B cell (primary cell): ENCODE measurements around the gene HNRNPK. TPM values are rescaled to one million over a fixed set of nuclear protein-coding genes. Genes with fewer than 3 reads are reported as not detected.

Source experiments
- ATAC-seq: fragments of 200-7000 bp; cut with Tn5 transposase; one replicate; pipeline ENCODE4 v1.10.0; 2021; ENCODE audit warnings: low read depth, mild to moderate bottlenecking, moderate number of reproducible peaks, moderate library complexity
- CTCF ChIA-PET: fragments of 350-600 bp; sonication (Branson Sonifier 250); formaldehyde crosslinking; loops from one replicate; lab custom pipeline; 2021; ENCODE audit warnings: antibody characterized with exemption, inconsistent platforms; lab: Charles Lee
- POLR2A ChIA-PET: fragments of 350-600 bp; sonication (Branson Sonifier 250); formaldehyde crosslinking; loops from one replicate; lab custom pipeline; 2021; ENCODE audit warnings: antibody characterized with exemption; lab: Charles Lee
- DNase-seq: peaks from one replicate; pipeline ENCODE4 v3.0.0; 2013
- H2AFZ ChIP-seq: 2 replicates; pipeline ENCODE4 v1.6.1; 2012; ENCODE audit warnings: mild to moderate bottlenecking, low read depth, low read length; ENCODE audit not compliant: insufficient read depth, poor library complexity, severe bottlenecking
- H3K27ac ChIP-seq, 2 donors: 1 replicate in 1 of 2; 2 replicates in 1 of 2; pipeline ENCODE4 v1.5.1; 2012 to 2013; ENCODE audit warnings: low read length in 2 of 2, mild to moderate bottlenecking in 2 of 2, moderate library complexity in 1 of 2
- H3K27me3 ChIP-seq, 4 experiments: fragments of 200-600 bp in 1 of 4; sonication (generic) in 1 of 4; replicated peaks in 1 of 4; 1 replicate in 2 of 4; 2 replicates in 2 of 4; pipeline versions ENCODE4 v1.6.1 to v1.7.0; 2013 to 2016; ENCODE audit warnings: low read length in 3 of 4, mild to moderate bottlenecking in 2 of 4, mixed read lengths in 1 of 4, moderate library complexity in 1 of 4; ENCODE audit not compliant: insufficient read depth in 4 of 4, control insufficient read depth in 3 of 4; ENCODE audit errors: control extremely low read depth in 1 of 4
- H3K36me3 ChIP-seq, 2 experiments: replicated peaks in 1 of 2; 1 replicate in 1 of 2; 2 replicates in 1 of 2; pipeline versions ENCODE4 v1.6.1 to v1.7.1; 2013; ENCODE audit warnings: low read length in 1 of 2; ENCODE audit not compliant: insufficient read depth in 2 of 2, control insufficient read depth in 1 of 2; ENCODE audit errors: control extremely low read depth in 1 of 2, extremely low read depth in 1 of 2
- H3K4me1 ChIP-seq, 2 donors: fragments of 200-600 bp in 1 of 2; sonication (generic) in 1 of 2; 1 replicate in 1 of 2; 2 replicates in 1 of 2; pipeline versions ENCODE4 v1.5.1 to v1.6.1; 2013 to 2017; ENCODE audit warnings: low read length in 2 of 2; ENCODE audit not compliant: control insufficient read depth in 2 of 2, insufficient read depth in 2 of 2
- H3K4me2 ChIP-seq: replicated peaks from 2 replicates; pipeline ENCODE3; 2012; ENCODE audit warnings: mild to moderate bottlenecking, low read depth, low read length; ENCODE audit not compliant: poor library complexity, severe bottlenecking
- H3K4me3 ChIP-seq, 5 experiments: fragments of 200-600 bp in 1 of 5; sonication (generic) in 1 of 5; 1 replicate in 3 of 5; 2 replicates in 2 of 5; pipeline versions ENCODE4 v1.5.1 to v1.7.0; 2011 to 2016; ENCODE audit warnings: low read length in 4 of 5, mild to moderate bottlenecking in 4 of 5, low read depth in 2 of 5, control low read depth in 1 of 5, moderate library complexity in 1 of 5; ENCODE audit not compliant: insufficient read depth in 1 of 5; ENCODE audit errors: control extremely low read depth in 1 of 5, extremely low read depth in 1 of 5
- H3K79me2 ChIP-seq: fragments of 200-600 bp; sonication (generic); one replicate; pipeline ENCODE4 v1.6.0; 2016; ENCODE audit warnings: low read length; ENCODE audit not compliant: control insufficient read depth, insufficient read depth
- H3K9ac ChIP-seq: fragments of 200-600 bp; sonication (generic); 2 replicates; pipeline ENCODE4 v1.6.1; 2017; ENCODE audit warnings: mild to moderate bottlenecking, low read length, moderate library complexity
- H3K9me3 ChIP-seq, 3 donors: one replicate each; pipeline versions ENCODE4 v1.6.1 to v1.7.1; 2013; ENCODE audit warnings: low read length in 2 of 3; ENCODE audit not compliant: control insufficient read depth in 2 of 3, insufficient read depth in 1 of 3; ENCODE audit errors: control extremely low read depth in 1 of 3
- H4K20me1 ChIP-seq: 2 replicates; pipeline ENCODE4 v1.6.0; 2012; ENCODE audit warnings: mild to moderate bottlenecking, low read length; ENCODE audit not compliant: insufficient read depth, control insufficient read depth, poor library complexity, severe bottlenecking
- H3K27ac Mint-ChIP-seq: one replicate; pipeline ENCODE4 v1.8.0; 2021; ENCODE audit warnings: mixed read lengths
- H3K27me3 Mint-ChIP-seq: one replicate; pipeline ENCODE4 v1.8.0; 2021; ENCODE audit warnings: mixed read lengths
- H3K4me1 Mint-ChIP-seq: one replicate; pipeline ENCODE4 v1.8.0; 2021; ENCODE audit warnings: mixed read lengths
- H3K4me3 Mint-ChIP-seq: one replicate; pipeline ENCODE4 v1.8.0; 2021; ENCODE audit warnings: mixed read lengths
- H3K9me3 Mint-ChIP-seq: one replicate; pipeline ENCODE4 v1.8.0; 2022; ENCODE audit warnings: mixed read lengths; ENCODE audit not compliant: insufficient read depth
- CTCF ChIP-seq: fragments of 200-600 bp; IDR thresholded peaks from one replicate; pipeline ENCODE4 v1.8.0; 2022; ENCODE audit warnings: antibody characterized with exemption, mild to moderate bottlenecking
- EZH2 ChIP-seq: IDR thresholded peaks from 2 replicates; pipeline ENCODE4 v1.6.1; 2012; ENCODE audit warnings: borderline replicate concordance, low read depth, mild to moderate bottlenecking, moderate library complexity, low read length; ENCODE audit not compliant: insufficient read depth, poor library complexity, severe bottlenecking
- WGBS: methylation state at CpG from one replicate; pipeline ENCODE4 v1.1.5; 2013; ENCODE audit warnings: missing lambda C conversion rate; ENCODE audit not compliant: insufficient coverage; 5-methylcytosine and 5-hydroxymethylcytosine counted together
- intact Hi-C: fragments of 100-400 bp; cut with micrococcal nuclease; formaldehyde crosslinking; loops from one replicate; pipeline ENCODE4 v1.10.0; 2022
- polyA plus RNA-seq: library from polyadenylated mRNA; depleted of rRNA; stranded (reverse); fragments of >200 nt; gene quantifications from 2 replicates; pipeline ENCODE4 v1.2.3, GENCODE V29; 2012
- total RNA-seq, 2 donors: library from RNA; stranded (reverse); fragments of 120-200 nt in 1 of 2; gene quantifications; 1 replicate in 1 of 2; 2 replicates in 1 of 2; pipeline versions ENCODE4 v1.2.3 to v1.2.4, GENCODE V29; 2013 to 2022

Gene HNRNPK
- total and polyA plus RNA-seq, 2 donors (not counting 1 experiment from before 2014, with no cell fraction given): 210 to 524 TPM

- ATAC-seq (no peak), DNase-seq (no peak)
- Histone ChIP-seq H3K36me3 (peaks cover 0 to 1% of the 10 kb centered on the region in 2 experiments), H4K20me1 (no peaks in the 10 kb centered on the region), H3K9me3 (no peaks in the 10 kb centered on the region), H3K4me3 (no peak overlapping the region), H2AFZ (no peak overlapping the region), H3K27ac (no peak overlapping the region), H3K9ac (no peak overlapping the region), H3K79me2 (peaks cover 64% of the 10 kb centered on the region), H3K27me3 (no peaks in the 10 kb centered on the region), H3K4me2 (no peak overlapping the region), H3K4me1 (no peaks in the 10 kb centered on the region)
- TF ChIP-seq EZH2 (no peak), CTCF (no peak)
- H3K27me3 Mint-ChIP-seq: no peaks in the 10 kb centered on the region
- no peaks in the 10 kb centered on the region for H3K9me3 Mint-ChIP-seq
- H3K4me3 Mint-ChIP-seq: no peak overlapping the region
- ChIA-PET POLR2A (no interaction called here), CTCF (no interaction called here)
- peaks cover 5% of the 10 kb centered on the region for H3K4me1 Mint-ChIP-seq
- intact Hi-C loops: no loop called here
- H3K27ac Mint-ChIP-seq: no peak overlapping the region
These were observed 12.9 kb upstream of the HNRNPK start for GRCh38 chr9:83992901-83993300.

- Mint-ChIP-seq H3K27me3 (no peaks in the 10 kb centered on the region), H3K9me3 (no peaks in the 10 kb centered on the region), H3K27ac (no peak overlapping the region), H3K4me3 (no peak overlapping the region), H3K4me1 (peaks cover 6% of the 10 kb centered on the region)
- no peaks in the 10 kb centered on the region for H3K4me1 ChIP-seq
- ATAC-seq (no peak), DNase-seq (no peak)
- WGBS: 100% methylated on average over 1 of the region's 1 CpG
- CTCF ChIA-PET: no interaction called here
- no peak overlapping the region for H3K27ac ChIP-seq
- H3K4me2 ChIP-seq: no peak overlapping the region
- intact Hi-C loops: no loop called here
- no peaks in the 10 kb centered on the region for H3K9me3 ChIP-seq
- H3K36me3 ChIP-seq: peaks cover 0 to 1% of the 10 kb centered on the region in 2 experiments
- no peak overlapping the region for H2AFZ ChIP-seq
- H4K20me1 ChIP-seq: no peaks in the 10 kb centered on the region
- no peak overlapping the region for H3K4me3 ChIP-seq
- POLR2A ChIA-PET: no interaction called here
- TF ChIP-seq EZH2 (no peak), CTCF (no peak)
- peaks cover 66% of the 10 kb centered on the region for H3K79me2 ChIP-seq
- H3K9ac ChIP-seq: no peak overlapping the region
- H3K27me3 ChIP-seq: no peaks in the 10 kb centered on the region
These were observed 12.4 kb upstream of the HNRNPK start for GRCh38 chr9:83992407-83992806.
